Measurements from ENCODE around the gene MUC5B.

GRCh38 chr11:1281974-1282365, 59.1 kb downstream of the MUC5B start:
- TF ChIP-seq CTCF (IDR thresholded peaks at IDR 0.05; ENCODE audit: low read depth, low read length, missing input control) (no peak), REST (IDR thresholded peaks at IDR 0.05) (no peak), RAD21 (IDR thresholded peaks at IDR 0.05) (no peak), JUND (IDR thresholded peaks at IDR 0.05) (no peak), TAF1 (conservative IDR thresholded peaks at IDR 0.05) (no peak)

Data from liver (tissue), 3 donors.